ENCODE measurements around the gene PFKM. TPM values are rescaled to one million over a fixed set of nuclear protein-coding genes. Genes with fewer than 3 reads are reported as not detected.

Gene PFKM
- total and polyA plus RNA-seq, 4 donors = 4.5 to 23.9 (median 5.8) TPM

- Histone ChIP-seq H3K27me3 (ENCODE audit: control insufficient read depth in 4 of 4, insufficient read depth in 4 of 4, low read length in 3 of 4) (no peaks in the 10 kb centered on the region), H3K4me1 (ENCODE audit: control insufficient read depth in 4 of 4, insufficient read depth in 4 of 4, low read length in 3 of 4) (no peaks in the 10 kb centered on the region), H3K36me3 (ENCODE audit: control insufficient read depth in 4 of 4, insufficient read depth in 3 of 4, low read depth in 1 of 4, low read length in 3 of 4) (peaks cover 0 to 11% (median 5%) of the 10 kb centered on the region in 4 donors), H3K9ac (ENCODE audit: low read depth in 1 of 2, low read length in 2 of 2) (no peak overlapping the region), H3K27ac (ENCODE audit: low read depth in 1 of 2, low read length in 2 of 2) (no peak overlapping the region), H3K9me3 (ENCODE audit: control insufficient read depth in 4 of 4, low read length in 3 of 4) (no peaks in the 10 kb centered on the region), H3K4me3 (ENCODE audit: low read depth in 1 of 3, low read length in 3 of 3) (no peak overlapping the region)
- 97% methylated on average over 1 of the region's 1 CpG for WGBS
- no peak for DNase-seq (ENCODE audit: low spot score)
- TF ChIP-seq SP1 (IDR thresholded peaks at IDR 0.05) = no peak
- TF ChIP-seq RXRA (IDR thresholded peaks at IDR 0.05) = no peak
- TF ChIP-seq ATF3 (IDR thresholded peaks at IDR 0.05) = no peak
- no peak for TF ChIP-seq FOXA2 (IDR thresholded peaks at IDR 0.05)
- TF ChIP-seq TAF1 (conservative IDR thresholded peaks at IDR 0.05) = no peak
- TF ChIP-seq HNF4A (conservative IDR thresholded peaks at IDR 0.05) = no peak
- no peak for TF ChIP-seq NR2F2 (IDR thresholded peaks at IDR 0.05)
- TF ChIP-seq HNF4G (IDR thresholded peaks at IDR 0.05) = no peak
- TF ChIP-seq EGR1 (IDR thresholded peaks at IDR 0.05; ENCODE audit: low read depth in 2 of 2) = no peak
- no peak for TF ChIP-seq YY1 (IDR thresholded peaks at IDR 0.05)
- TF ChIP-seq REST (IDR thresholded peaks at IDR 0.05) = no peak
- no peak for TF ChIP-seq RAD21 (IDR thresholded peaks at IDR 0.05)
- TF ChIP-seq JUND (IDR thresholded peaks at IDR 0.05) = no peak
- TF ChIP-seq FOXA1 (IDR thresholded peaks at IDR 0.05) = no peak
- TF ChIP-seq CTCF (IDR thresholded peaks at IDR 0.05; ENCODE audit: low read depth, low read length, missing input control) = no peak
- TF ChIP-seq MAX (IDR thresholded peaks at IDR 0.05) = no peak
Measured at GRCh38 chr12:48128800-48129199, 9.6 kb downstream of the PFKM start.

- TF ChIP-seq HNF4G (IDR thresholded peaks at IDR 0.05) = no peak
- no peak for TF ChIP-seq JUND (IDR thresholded peaks at IDR 0.05)
- no peak for TF ChIP-seq FOXA2 (IDR thresholded peaks at IDR 0.05)
- no peak for TF ChIP-seq CTCF (IDR thresholded peaks at IDR 0.05; ENCODE audit: low read depth, low read length, missing input control)
- TF ChIP-seq FOXA1 (IDR thresholded peaks at IDR 0.05) = no peak
- TF ChIP-seq MAX (IDR thresholded peaks at IDR 0.05) = no peak
- no peak for TF ChIP-seq ATF3 (IDR thresholded peaks at IDR 0.05)
- 87% methylated on average over 1 of the region's 1 CpG for WGBS
- no peaks in the 10 kb centered on the region for H3K9me3 ChIP-seq (ENCODE audit: control insufficient read depth in 4 of 4, low read length in 3 of 4)
- H3K4me3 ChIP-seq (ENCODE audit: low read depth in 1 of 3, low read length in 3 of 3) = no peak overlapping the region
- H3K27me3 ChIP-seq (ENCODE audit: control insufficient read depth in 4 of 4, insufficient read depth in 4 of 4, low read length in 3 of 4) = no peaks in the 10 kb centered on the region
- no peak for DNase-seq (ENCODE audit: low spot score)
- no peaks in the 10 kb centered on the region for H3K4me1 ChIP-seq (ENCODE audit: control insufficient read depth in 4 of 4, insufficient read depth in 4 of 4, low read length in 3 of 4)
- peaks cover 0 to 15% (median 5%) of the 10 kb centered on the region in 4 donors for H3K36me3 ChIP-seq (ENCODE audit: control insufficient read depth in 4 of 4, insufficient read depth in 3 of 4, low read depth in 1 of 4, low read length in 3 of 4)
- no peak overlapping the region for H3K27ac ChIP-seq (ENCODE audit: low read depth in 1 of 2, low read length in 2 of 2)
- H3K9ac ChIP-seq (ENCODE audit: low read depth in 1 of 2, low read length in 2 of 2) = no peak overlapping the region
Measured at GRCh38 chr12:48129376-48129775, 10.2 kb downstream of the PFKM start.
